ENCODE measurements around the gene MBD5. TPM values are rescaled to one million over a fixed set of nuclear protein-coding genes. Genes with fewer than 3 reads are reported as not detected.

Gene MBD5
- total and polyA plus RNA-seq, 2 of the 4 experiments (the other 2 are of a cell fraction): 9.8 to 14.2 TPM

DNA sequence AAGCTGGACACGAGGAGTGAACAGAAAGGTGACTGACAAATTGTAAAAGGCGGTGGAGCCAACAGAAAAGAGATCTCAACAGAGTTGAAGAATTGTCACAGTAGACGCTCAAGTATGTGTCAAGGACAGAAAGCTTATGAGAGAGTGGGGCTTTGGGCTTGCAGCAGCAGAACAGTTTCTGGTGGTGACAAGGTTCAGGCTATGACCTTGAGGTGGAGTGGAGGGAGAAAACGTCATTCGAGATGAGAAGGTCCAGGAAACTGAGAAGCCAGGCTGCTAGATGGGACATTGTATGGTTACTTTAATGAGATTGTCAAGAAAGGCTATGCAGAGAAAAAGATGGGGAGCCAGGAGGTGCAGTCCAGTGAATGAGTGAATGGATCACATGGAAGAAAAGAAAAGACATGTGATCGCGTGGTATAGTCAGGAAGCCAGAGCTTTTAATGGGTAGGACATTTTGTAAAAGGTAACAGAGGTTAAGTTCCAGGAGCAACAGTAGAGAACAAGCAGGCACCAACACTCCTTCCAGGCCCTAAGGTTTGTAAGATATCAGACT, 532.5 kb downstream of the MBD5 start:
- BruUV-seq (replicated peaks): no TSS peak
- Histone ChIP-seq H3K36me3 (ENCODE audit: control insufficient read depth, insufficient read depth, low read length) (no peaks in the 10 kb centered on the region), H4K5ac (ENCODE audit: low read depth, low read length) (no peak overlapping the region; the same call in 1 of the 2 replicates), H3K4me1 (ENCODE audit: control insufficient read depth, insufficient read depth, low read length) (no peaks in the 10 kb centered on the region), H3K23ac (ENCODE audit: low read depth, low read length) (no peak overlapping the region), H3K4ac (ENCODE audit: low read depth, low read length) (no peak overlapping the region), H4K91ac (ENCODE audit: insufficient read depth, low read depth, low read length) (no peak overlapping the region), H3K18ac (ENCODE audit: low read depth, low read length) (no peak overlapping the region), H3K56ac (ENCODE audit: extremely low read depth, insufficient read depth, low read length) (no peak overlapping the region), H2AK5ac (ENCODE audit: low read depth, low read length) (no peak overlapping the region), H3K9me3 (ENCODE audit: control insufficient read depth, insufficient read depth, low read length) (no peaks in the 10 kb centered on the region; the same call in 1 of the 2 replicates), H3K79me1 (ENCODE audit: low read depth in 1 of 2, low read length in 2 of 2) (no peaks in the 10 kb centered on the region), H2BK120ac (ENCODE audit: low read depth, low read length) (no peak overlapping the region), H3K27me3 (ENCODE audit: control insufficient read depth, insufficient read depth, low read length) (no peaks in the 10 kb centered on the region; the same call in 1 of the 2 replicates), H2BK15ac (ENCODE audit: low read depth, low read length) (no peak overlapping the region), H2BK5ac (ENCODE audit: low read depth, low read length, poor library complexity, severe bottlenecking) (no peak overlapping the region), H3K9ac (ENCODE audit: low read depth, low read length) (peak overlapping the region; percentile 14), H3K14ac (replicated peaks; ENCODE audit: low read depth, low read length) (peak overlapping the region; percentile 25; the same call in 1 of the 2 replicates), H3K4me3 (ENCODE audit: insufficient read depth, low read depth, low read length) (peak overlapping the region; percentile 51; the same call in 1 of the 2 replicates), H4K20me1 (ENCODE audit: insufficient read depth, low read length) (no peaks in the 10 kb centered on the region), H3K4me2 (ENCODE audit: low read depth, low read length) (peak overlapping the region; percentile 89), H2BK20ac (ENCODE audit: low read depth, low read length) (no peak overlapping the region), H2AFZ (replicated peaks; ENCODE audit: low read length, poor library complexity) (peak overlapping the region; percentile 77), H3K27ac (ENCODE audit: insufficient read depth, low read length) (no peak overlapping the region), H2AK9ac (replicated peaks; ENCODE audit: low read depth, low read length, poor library complexity) (no peak overlapping the region), H3K9me1 (ENCODE audit: insufficient read depth, low read length) (no peaks in the 10 kb centered on the region), H4K8ac (ENCODE audit: low read depth in 2 of 2, low read length in 2 of 2) (no peak overlapping the region)
- POLR2A ChIA-PET (ENCODE audit: unreplicated experiment): no interaction called here
- no peak for DNase-seq
- dilution Hi-C loops (cut with HindIII; ENCODE audit: low sequenced_read_pairs, unreplicated experiment): no loop called here
- WGBS, 2 experiments (ENCODE audit: extremely low coverage in 2 of 2, insufficient read length in 1 of 2): 28% methylated on average over 3 of the region's 7 CpGs; no CpG with 5 or more reads in 1 of the 2 experiments
- CTCF ChIA-PET: interaction anchor here (1.1 kb wide), 1 partner anchor 41 kb away, joined by 3 read pairs; no protein-coding TSS in a partner anchor
- ATAC-seq (ENCODE audit: low read depth): no peak; the same call in 1 of the 2 replicates
- intact Hi-C loops (cut with micrococcal nuclease): no loop called here
- in situ Hi-C loops (cut with MboI; ENCODE audit: low sequenced_read_pairs): no loop called here
- TF ChIP-seq RAD21 (IDR thresholded peaks at IDR 0.05; ENCODE audit: low read length): no peak

Measured in IMR-90 (cell line).